Measurements from ENCODE around the gene GNG13.
"Not testable (repeated sequence)": the region's sequence is repeated elsewhere in the genome, so short reads cannot be mapped to it uniquely, and the experiment has no call there.

GNG13 gene

GRCh38 chr16:761625-762513 is 38.7 kb downstream of the GNG13 start:
- no peak for DNase-seq (ENCODE audit: low read depth in 2 of 2)

- DNase-seq (ENCODE audit: low read depth in 2 of 2) = no peak
Observed at GRCh38 chr16:760545-761343, 39.8 kb downstream of the GNG13 start, which contains the start of gene MSLN. TSS of gene MSLN (plus strand) at chr16:760734. CDS start at chr16:762681, 1,947 bp downstream.

- DNase-seq (ENCODE audit: low read depth in 2 of 2) = no peak
Observed at GRCh38 chr16:760065-760464, 40.5 kb downstream of the GNG13 start.

- no peak for DNase-seq (ENCODE audit: low read depth in 2 of 2)
Observed at GRCh38 chr16:759110-759910, 41.2 kb downstream of the GNG13 start.

GRCh38 chr16:756428-756827 is 44.1 kb downstream of the GNG13 start:
- no peak for DNase-seq (ENCODE audit: low read depth in 2 of 2)

GRCh38 chr16:754656-755055 is 45.9 kb downstream of the GNG13 start:
- no peak for DNase-seq (ENCODE audit: low read depth in 2 of 2)

- DNase-seq (ENCODE audit: low read depth in 2 of 2) = not testable (repeated sequence)
Observed at GRCh38 chr16:754121-754607, 46.4 kb downstream of the GNG13 start.

- DNase-seq (ENCODE audit: low read depth in 2 of 2) = no peak
Observed at GRCh38 chr16:752007-752312, 48.6 kb downstream of the GNG13 start.

GRCh38 chr16:751152-752006 is 49.2 kb downstream of the GNG13 start:
- no peak for DNase-seq (ENCODE audit: low read depth in 2 of 2)

GRCh38 chr16:750485-750884 is 50.0 kb downstream of the GNG13 start:
- DNase-seq (ENCODE audit: low read depth in 2 of 2) = no peak

- no peak for DNase-seq (ENCODE audit: low read depth in 2 of 2)
Observed at GRCh38 chr16:749010-749409, 51.5 kb downstream of the GNG13 start.

All from activated CD4-positive, alpha-beta T cell treated with anti-CD3 and anti-CD28 coated beads for 24 hours (primary cell).